NAMALWA (cell line): ENCODE measurements around the gene ITPKB.
"Not testable (repeated sequence)": the region's sequence is repeated elsewhere in the genome, so short reads cannot be mapped to it uniquely, and the experiment has no call there.

Experiments used
- DNase-seq: peaks from one replicate; pipeline ENCODE4 v3.0.0-alpha.2; 2015; ENCODE audit warnings: low spot score

Gene ITPKB

GRCh38 chr1:226730836-226731235 is 8.2 kb downstream of the ITPKB start:
- DNase-seq, result no peak

- DNase-seq, result no peak
These were observed 9.0 kb downstream of the ITPKB start for GRCh38 chr1:226730071-226730470.

DNA sequence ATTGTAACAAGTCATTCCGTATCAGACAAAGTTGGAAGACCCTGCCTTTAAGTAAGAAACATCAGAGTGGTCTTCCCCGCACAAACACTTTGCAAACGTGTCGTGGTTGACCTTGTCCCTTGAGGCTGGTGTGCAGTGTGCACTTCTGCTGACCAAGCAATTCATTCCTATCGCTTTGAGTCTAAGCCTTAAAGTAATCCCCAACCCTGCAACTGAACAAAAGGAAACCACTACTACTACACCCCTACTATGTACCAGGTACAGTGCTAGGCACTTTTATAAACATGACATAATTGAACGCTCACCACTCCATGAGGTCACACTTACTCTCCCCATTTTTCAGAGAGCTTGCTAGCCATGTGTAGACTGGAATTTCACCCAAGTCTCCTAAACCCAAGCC is 10.6 kb downstream of the ITPKB start:
- DNase-seq, result no peak

DNA sequence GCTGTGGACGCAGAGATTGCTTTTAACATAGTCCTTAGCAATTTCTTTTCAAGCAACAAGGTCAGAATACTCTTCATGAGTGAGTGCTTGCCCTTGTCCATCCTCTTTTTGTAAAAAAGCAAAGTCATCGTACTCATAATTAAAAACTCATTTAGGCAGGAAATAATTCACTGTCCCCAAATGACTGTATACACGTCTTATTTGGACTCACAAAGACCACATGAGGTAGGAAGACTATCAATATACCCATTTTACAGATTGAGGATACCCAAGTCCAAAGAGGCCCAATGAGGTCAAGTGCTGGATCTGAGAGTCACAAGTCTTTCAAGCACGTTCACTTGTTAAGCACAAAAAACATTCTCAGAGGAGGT is 13.2 kb downstream of the ITPKB start:
- no peak for DNase-seq

DNA sequence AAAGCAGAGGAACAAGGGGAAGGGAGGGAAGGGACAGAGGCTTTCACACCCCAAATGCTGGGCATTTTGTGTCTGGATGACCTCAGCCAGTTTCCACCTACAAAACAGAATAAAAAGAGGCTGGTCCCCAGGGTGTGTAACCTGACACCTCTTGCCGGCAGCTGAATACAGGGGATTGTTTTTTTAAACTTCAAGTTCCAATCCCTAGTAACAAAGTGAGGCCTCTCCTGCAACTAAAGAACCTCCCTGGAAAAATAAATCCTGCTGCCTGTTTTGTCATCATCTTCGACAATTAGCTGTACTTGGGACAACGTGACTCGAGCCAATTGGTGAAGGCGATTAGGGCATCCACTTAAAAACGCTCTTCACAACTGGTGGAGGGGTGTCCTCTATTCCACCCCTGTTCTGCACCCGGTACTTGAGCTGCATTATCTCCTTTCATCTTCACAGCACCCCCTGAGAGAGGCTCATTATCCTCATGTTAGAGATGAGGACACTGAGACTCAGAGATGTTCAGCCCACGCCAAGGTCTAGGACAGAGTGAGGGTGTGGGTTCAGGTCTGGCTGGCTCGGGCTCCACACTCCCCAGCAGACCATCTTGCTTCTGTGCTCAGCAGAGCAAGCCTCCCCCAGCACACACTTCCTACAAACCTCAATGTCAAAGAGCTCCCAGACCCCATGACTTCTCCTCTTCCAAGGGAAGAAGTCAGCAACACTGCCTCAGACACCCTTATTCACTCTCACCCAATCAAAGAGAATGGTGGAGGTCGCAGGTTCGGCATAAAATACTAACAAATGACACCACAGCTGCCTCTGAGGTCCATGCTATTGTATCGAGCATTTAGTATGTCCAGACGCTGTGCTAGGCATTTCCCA is 15.2 kb downstream of the ITPKB start:
- no peak for DNase-seq

DNA sequence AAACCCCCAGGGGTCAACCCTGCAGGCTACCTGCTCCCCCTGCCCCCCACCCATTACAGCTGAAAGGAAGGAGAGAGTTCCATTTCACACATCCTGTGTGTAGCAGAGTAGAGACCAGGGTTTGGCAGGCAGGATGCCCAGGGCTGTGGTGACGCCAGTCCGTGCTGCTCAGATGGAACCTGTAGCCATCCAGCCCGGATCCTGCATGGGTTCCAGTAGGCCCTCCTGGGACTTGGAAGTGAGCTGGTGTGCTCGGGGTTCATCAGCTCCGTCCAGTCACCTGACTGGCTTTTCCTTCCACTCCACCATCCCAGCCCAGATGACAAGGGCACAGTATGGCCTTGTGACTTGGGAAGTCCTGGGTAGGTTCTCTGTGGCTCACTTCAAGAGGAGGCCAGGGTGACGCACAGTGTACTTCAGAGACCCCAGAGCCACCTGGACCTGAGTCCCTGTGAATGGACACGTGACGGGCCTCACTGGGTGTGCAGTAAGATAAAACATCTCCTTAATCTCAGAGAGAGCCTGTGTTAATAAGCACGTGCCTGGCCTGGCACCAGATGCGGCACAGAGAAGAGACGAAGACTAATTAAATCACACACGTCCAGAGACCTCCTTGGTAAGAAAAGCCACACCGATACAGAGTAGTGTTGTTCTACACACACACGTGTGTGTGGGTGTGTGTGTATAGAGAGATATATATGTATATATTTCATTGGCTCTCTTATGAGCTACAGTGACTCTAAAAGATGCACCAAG is 16.0 kb downstream of the ITPKB start:
- DNase-seq, result no peak

- no peak for DNase-seq
These were observed 16.7 kb downstream of the ITPKB start for GRCh38 chr1:226722240-226722900.

DNA sequence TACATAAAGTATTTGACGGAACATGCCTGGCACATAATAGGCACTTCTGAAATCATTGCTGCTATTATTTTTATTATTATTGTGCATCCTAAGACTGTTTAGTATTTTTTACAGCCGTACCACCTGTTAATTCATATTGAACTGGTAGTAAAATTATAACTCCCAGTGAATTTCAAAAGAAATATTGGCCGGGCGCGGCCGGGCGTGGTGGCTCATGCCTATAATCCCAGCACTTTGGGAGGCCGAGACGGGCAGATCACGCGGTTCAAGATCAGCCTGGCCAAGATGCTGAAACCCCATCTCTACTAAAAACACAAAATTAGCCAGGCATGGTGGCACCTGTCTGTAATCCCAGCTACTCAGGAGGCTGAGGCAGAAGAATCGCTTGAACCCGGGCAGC is 18.5 kb downstream of the ITPKB start:
- not testable (repeated sequence) for DNase-seq

- no peak for DNase-seq
These were observed 19.3 kb downstream of the ITPKB start for GRCh38 chr1:226719596-226720387.

GRCh38 chr1:226717256-226717909 is 21.7 kb downstream of the ITPKB start:
- no peak for DNase-seq

- no peak for DNase-seq
These were observed 22.5 kb downstream of the ITPKB start for GRCh38 chr1:226716577-226716976.

GRCh38 chr1:226714148-226714547 is 24.9 kb downstream of the ITPKB start:
- no peak for DNase-seq

DNA sequence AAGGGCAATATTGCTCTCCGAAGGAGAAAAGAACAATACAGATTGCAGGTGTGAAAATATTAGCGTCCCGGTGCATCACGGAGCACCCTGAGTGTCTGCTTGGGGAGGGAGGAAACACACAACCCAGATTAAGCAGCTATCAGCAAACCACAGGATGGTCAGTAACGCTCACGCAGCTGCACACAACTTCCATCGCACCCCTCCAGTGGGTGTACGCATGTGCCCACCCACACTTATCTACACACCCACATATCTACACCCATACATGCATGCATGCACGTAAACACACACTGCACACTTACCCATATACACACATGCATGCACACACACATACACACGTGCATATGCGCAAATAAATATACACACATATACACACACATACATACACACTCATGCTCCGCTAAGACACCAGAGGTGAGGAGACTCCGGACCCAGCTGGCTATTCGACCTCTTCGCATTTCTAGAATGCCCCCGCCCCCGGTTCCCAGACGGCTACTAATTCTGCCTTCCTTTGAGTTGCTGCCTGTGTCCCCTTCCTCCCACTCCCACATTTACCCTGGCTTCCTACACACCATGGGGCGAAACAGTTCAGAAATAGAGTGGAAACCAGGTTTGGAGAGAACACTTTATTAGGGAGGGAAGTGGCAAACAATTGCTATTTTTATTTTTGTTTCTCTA is 26.2 kb downstream of the ITPKB start:
- no peak for DNase-seq

GRCh38 chr1:226711976-226712741 is 26.9 kb downstream of the ITPKB start:
- DNase-seq, result peak; percentile 46

- no peak for DNase-seq
These were observed 28.6 kb downstream of the ITPKB start for GRCh38 chr1:226710501-226710900.

DNA sequence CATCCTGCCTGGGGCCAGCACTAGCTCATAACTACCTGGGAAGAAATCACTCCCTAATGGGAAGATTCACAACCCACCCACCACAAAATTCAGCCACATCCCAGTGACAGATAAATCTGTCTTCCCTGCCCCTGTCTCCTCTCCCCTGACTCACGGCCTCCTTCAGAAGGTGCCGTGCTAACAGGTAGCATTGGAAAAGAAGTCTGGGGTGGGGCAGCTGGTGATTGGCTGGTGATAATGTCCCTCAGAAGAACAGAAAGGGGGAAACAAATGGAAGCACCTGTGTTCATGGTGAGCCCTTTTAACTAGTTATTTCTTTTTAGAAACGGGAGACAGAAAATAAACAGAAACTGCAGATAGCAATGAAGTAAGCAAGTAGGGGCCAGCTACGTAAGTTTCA is 29.1 kb downstream of the ITPKB start:
- DNase-seq, result no peak

- no peak for DNase-seq
These were observed 30.1 kb downstream of the ITPKB start for GRCh38 chr1:226708967-226709396.

GRCh38 chr1:226708342-226708780 is 30.7 kb downstream of the ITPKB start:
- DNase-seq, result no peak

DNA sequence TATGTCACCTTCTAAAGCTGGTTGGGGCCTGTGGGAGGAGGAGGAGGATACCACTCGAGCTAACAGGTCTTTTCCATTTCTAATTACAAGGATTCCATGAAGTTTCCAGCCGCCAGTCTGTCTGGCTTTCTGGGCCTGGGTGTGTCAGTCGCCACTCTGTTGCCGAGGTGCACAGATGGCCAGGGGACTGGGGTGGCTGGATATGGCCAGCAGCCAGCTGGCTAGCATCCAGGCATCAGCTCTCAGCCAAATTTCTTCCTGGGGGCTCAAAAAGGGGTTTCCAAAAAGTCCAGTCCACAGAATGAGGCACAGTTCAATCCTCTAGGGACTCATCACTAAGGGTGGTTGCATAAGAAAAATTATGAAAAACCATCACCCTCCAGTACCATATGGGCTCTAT is 32.4 kb downstream of the ITPKB start:
- DNase-seq, result no peak
